ENCODE results near the gene SHISA9.

The SHISA9 gene

DNA sequence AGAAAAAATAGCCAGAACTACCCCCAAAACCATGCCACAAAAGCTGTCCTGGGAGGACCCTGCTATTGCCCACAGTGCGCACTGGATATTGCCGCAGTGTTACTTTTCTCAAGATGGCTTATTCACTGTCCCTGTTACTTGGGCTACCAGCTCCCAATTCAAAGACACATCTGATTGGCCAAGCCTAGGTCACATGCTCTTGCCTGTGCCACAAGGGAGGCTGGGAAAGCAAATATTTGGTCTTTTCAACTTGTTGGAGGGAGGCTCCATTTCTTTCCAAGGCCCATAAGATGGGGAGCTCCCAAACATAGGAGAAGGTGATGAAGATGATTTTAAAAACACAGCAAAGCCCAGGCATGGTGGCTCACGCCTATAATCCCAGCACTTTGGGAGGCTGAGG lies 257.0 kb downstream of the SHISA9 start:
- H3K4me1 ChIP-seq (ENCODE audit: control insufficient read depth in 1 of 2, insufficient read depth in 2 of 2, low read length in 2 of 2): peaks cover 0 to 2% of the 10 kb centered on the region in 2 experiments
- WGBS (ENCODE audit: extremely low coverage, insufficient coverage, insufficient read length): no CpG with 5 or more reads among the region's 3 CpGs
- no peak overlapping the region for H3K18ac ChIP-seq (ENCODE audit: low read length)
- no peak overlapping the region for H3K27ac ChIP-seq (ENCODE audit: low read depth, low read length)
- no peaks in the 10 kb centered on the region for H3K79me1 ChIP-seq (ENCODE audit: low read length)
- no peak overlapping the region for H4K12ac ChIP-seq (ENCODE audit: low read depth, low read length)
- H2BK12ac ChIP-seq (ENCODE audit: low read length): no peak overlapping the region
- no peak overlapping the region for H3K4me3 ChIP-seq (ENCODE audit: low read depth, low read length)
- H3K79me2 ChIP-seq (ENCODE audit: control insufficient read depth, insufficient read depth, low read length, poor library complexity): no peaks in the 10 kb centered on the region
- H3K4ac ChIP-seq (ENCODE audit: low read depth, low read length): no peak overlapping the region
- H3K23ac ChIP-seq (ENCODE audit: low read length): no peak overlapping the region
- no peak overlapping the region for H2AFZ ChIP-seq (ENCODE audit: insufficient read depth, low read length, poor library complexity)
- no peak overlapping the region for H4K8ac ChIP-seq (ENCODE audit: low read depth, low read length)
- no peaks in the 10 kb centered on the region for H3K9me3 ChIP-seq (ENCODE audit: insufficient read depth, low read depth, low read length)
- H3K4me2 ChIP-seq (ENCODE audit: low read length): no peak overlapping the region
- DNase-seq: no peak
- no peak overlapping the region for H3K9ac ChIP-seq (ENCODE audit: low read length)
- no peaks in the 10 kb centered on the region for H3K27me3 ChIP-seq (ENCODE audit: insufficient read depth, low read length)
- H4K91ac ChIP-seq (ENCODE audit: low read depth, low read length): no peak overlapping the region
- no peaks in the 10 kb centered on the region for H3K36me3 ChIP-seq (ENCODE audit: control insufficient read depth in 1 of 2, insufficient read depth in 2 of 2, low read length in 2 of 2)
- no peak overlapping the region for H2AK5ac ChIP-seq (ENCODE audit: low read length)
- no peak overlapping the region for H2BK120ac ChIP-seq (ENCODE audit: insufficient read depth, low read length, poor library complexity)
- H3K14ac ChIP-seq (ENCODE audit: low read length): no peak overlapping the region
- no peak overlapping the region for H2BK5ac ChIP-seq (ENCODE audit: low read depth, low read length, poor library complexity)

DNA sequence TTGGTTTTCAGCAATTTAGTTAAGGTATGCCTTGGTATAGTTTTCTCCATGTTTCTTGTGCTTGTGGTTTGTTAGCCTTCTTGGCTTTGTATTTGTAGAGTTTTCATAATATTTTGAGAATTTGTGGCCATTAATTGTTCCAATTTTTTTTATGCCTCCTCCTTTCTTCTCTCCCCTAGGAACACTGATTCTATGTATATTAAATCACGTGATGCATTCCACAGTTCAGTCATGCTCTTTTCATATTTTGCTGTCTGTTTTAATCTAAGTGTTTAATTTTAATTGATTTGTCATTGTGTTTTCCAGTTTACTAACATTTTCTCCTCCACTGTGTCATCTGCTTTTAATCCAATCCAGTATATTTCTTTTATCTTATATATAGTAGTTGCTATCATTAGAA lies 263.6 kb downstream of the SHISA9 start:
- Histone ChIP-seq H3K79me2 (ENCODE audit: control insufficient read depth, insufficient read depth, low read length, poor library complexity) (no peaks in the 10 kb centered on the region), H2BK5ac (ENCODE audit: low read depth, low read length, poor library complexity) (no peak overlapping the region), H3K4me2 (ENCODE audit: low read length) (no peak overlapping the region), H4K8ac (ENCODE audit: low read depth, low read length) (no peak overlapping the region), H3K4me1 (ENCODE audit: control insufficient read depth in 1 of 2, insufficient read depth in 2 of 2, low read length in 2 of 2) (no peaks in the 10 kb centered on the region), H4K91ac (ENCODE audit: low read depth, low read length) (no peak overlapping the region), H3K4me3 (ENCODE audit: low read depth, low read length) (no peak overlapping the region), H3K18ac (ENCODE audit: low read length) (no peak overlapping the region), H3K27ac (ENCODE audit: low read depth, low read length) (no peak overlapping the region), H3K9me3 (ENCODE audit: insufficient read depth, low read depth, low read length) (peaks cover 3% of the 10 kb centered on the region), H2AFZ (ENCODE audit: insufficient read depth, low read length, poor library complexity) (no peak overlapping the region), H3K23ac (ENCODE audit: low read length) (no peak overlapping the region), H3K79me1 (ENCODE audit: low read length) (no peaks in the 10 kb centered on the region), H2BK12ac (ENCODE audit: low read length) (no peak overlapping the region), H3K27me3 (ENCODE audit: insufficient read depth, low read length) (no peaks in the 10 kb centered on the region), H2BK120ac (ENCODE audit: insufficient read depth, low read length, poor library complexity) (no peak overlapping the region), H3K36me3 (ENCODE audit: control insufficient read depth in 1 of 2, insufficient read depth in 2 of 2, low read length in 2 of 2) (no peaks in the 10 kb centered on the region), H3K14ac (ENCODE audit: low read length) (no peak overlapping the region), H3K9ac (ENCODE audit: low read length) (no peak overlapping the region), H2AK5ac (ENCODE audit: low read length) (no peak overlapping the region), H4K12ac (ENCODE audit: low read depth, low read length) (no peak overlapping the region), H3K4ac (ENCODE audit: low read depth, low read length) (no peak overlapping the region)
- WGBS (ENCODE audit: extremely low coverage, insufficient coverage, insufficient read length): no CpG with 5 or more reads among the region's 1 CpG
- no peak for DNase-seq

DNA sequence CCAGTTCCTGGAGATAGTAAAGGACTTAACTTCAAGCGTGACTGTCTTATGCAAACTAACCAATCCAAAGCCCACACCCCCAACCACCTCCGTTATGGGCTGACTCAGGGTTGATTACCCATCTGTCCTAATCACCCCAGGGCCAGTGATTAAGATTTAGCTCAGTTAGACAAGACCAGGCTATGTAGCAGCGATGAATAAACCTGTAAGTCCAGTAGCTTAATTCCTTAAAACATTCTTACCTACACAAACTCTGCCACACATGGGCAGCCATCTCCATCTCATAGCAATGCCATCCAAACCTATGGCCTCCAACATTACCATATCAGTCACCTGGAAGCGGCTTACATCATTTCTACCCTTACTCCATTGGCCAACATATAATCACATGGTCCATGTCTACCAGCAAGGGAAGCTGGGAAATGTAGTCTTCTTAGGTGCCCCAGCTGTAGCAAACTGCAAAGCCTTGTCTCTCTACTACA lies 266.7 kb downstream of the SHISA9 start:
- Histone ChIP-seq H3K79me1 (ENCODE audit: low read length) (no peaks in the 10 kb centered on the region), H3K79me2 (ENCODE audit: control insufficient read depth, insufficient read depth, low read length, poor library complexity) (no peaks in the 10 kb centered on the region), H2BK120ac (ENCODE audit: insufficient read depth, low read length, poor library complexity) (no peak overlapping the region), H3K9me3 (ENCODE audit: insufficient read depth, low read depth, low read length) (peaks cover 3% of the 10 kb centered on the region), H3K4me3 (ENCODE audit: low read depth, low read length) (no peak overlapping the region), H2BK12ac (ENCODE audit: low read length) (no peak overlapping the region), H3K36me3 (ENCODE audit: control insufficient read depth in 1 of 2, insufficient read depth in 2 of 2, low read length in 2 of 2) (no peaks in the 10 kb centered on the region), H4K91ac (ENCODE audit: low read depth, low read length) (no peak overlapping the region), H3K4me1 (ENCODE audit: control insufficient read depth in 1 of 2, insufficient read depth in 2 of 2, low read length in 2 of 2) (no peaks in the 10 kb centered on the region), H3K18ac (ENCODE audit: low read length) (no peak overlapping the region), H3K23ac (ENCODE audit: low read length) (no peak overlapping the region), H4K8ac (ENCODE audit: low read depth, low read length) (no peak overlapping the region), H2BK5ac (ENCODE audit: low read depth, low read length, poor library complexity) (no peak overlapping the region), H3K4me2 (ENCODE audit: low read length) (no peak overlapping the region), H4K12ac (ENCODE audit: low read depth, low read length) (no peak overlapping the region), H3K9ac (ENCODE audit: low read length) (no peak overlapping the region), H3K4ac (ENCODE audit: low read depth, low read length) (no peak overlapping the region), H2AK5ac (ENCODE audit: low read length) (no peak overlapping the region), H3K27me3 (ENCODE audit: insufficient read depth, low read length) (no peaks in the 10 kb centered on the region), H3K27ac (ENCODE audit: low read depth, low read length) (no peak overlapping the region), H2AFZ (ENCODE audit: insufficient read depth, low read length, poor library complexity) (no peak overlapping the region), H3K14ac (ENCODE audit: low read length) (no peak overlapping the region)
- WGBS (ENCODE audit: extremely low coverage, insufficient coverage, insufficient read length): no CpG with 5 or more reads among the region's 4 CpGs
- DNase-seq: no peak

DNA sequence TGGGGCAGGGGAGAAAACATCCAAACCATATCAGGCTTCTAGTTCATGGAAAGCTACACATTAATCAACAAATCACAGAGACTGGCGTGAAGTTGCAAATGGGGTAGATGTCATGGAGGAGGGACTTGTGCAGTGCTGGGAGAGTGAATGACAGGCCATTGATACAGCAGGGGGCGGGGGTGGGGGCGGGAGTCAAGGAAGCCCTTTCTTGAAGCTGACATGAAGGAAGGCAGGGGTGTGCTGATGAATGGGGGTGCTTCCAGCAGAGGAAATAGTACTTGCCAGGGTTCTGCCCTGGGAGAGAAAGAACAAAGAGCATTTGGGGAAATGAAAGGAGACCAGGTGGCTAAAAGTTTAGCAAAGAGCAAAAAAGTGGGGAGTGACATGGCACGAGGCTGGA lies 269.9 kb downstream of the SHISA9 start:
- no peak overlapping the region for H3K27ac ChIP-seq (ENCODE audit: low read depth, low read length)
- H2AFZ ChIP-seq (ENCODE audit: insufficient read depth, low read length, poor library complexity): no peak overlapping the region
- no peak overlapping the region for H3K4ac ChIP-seq (ENCODE audit: low read depth, low read length)
- no CpG with 5 or more reads among the region's 4 CpGs for WGBS (ENCODE audit: extremely low coverage, insufficient coverage, insufficient read length)
- no peak overlapping the region for H3K23ac ChIP-seq (ENCODE audit: low read length)
- no peaks in the 10 kb centered on the region for H3K79me2 ChIP-seq (ENCODE audit: control insufficient read depth, insufficient read depth, low read length, poor library complexity)
- H3K79me1 ChIP-seq (ENCODE audit: low read length): no peaks in the 10 kb centered on the region
- no peak overlapping the region for H3K4me3 ChIP-seq (ENCODE audit: low read depth, low read length)
- no peaks in the 10 kb centered on the region for H3K27me3 ChIP-seq (ENCODE audit: insufficient read depth, low read length)
- no peak overlapping the region for H2AK5ac ChIP-seq (ENCODE audit: low read length)
- no peak overlapping the region for H4K91ac ChIP-seq (ENCODE audit: low read depth, low read length)
- no peak overlapping the region for H3K9ac ChIP-seq (ENCODE audit: low read length)
- H3K14ac ChIP-seq (ENCODE audit: low read length): no peak overlapping the region
- no peak overlapping the region for H4K8ac ChIP-seq (ENCODE audit: low read depth, low read length)
- H2BK120ac ChIP-seq (ENCODE audit: insufficient read depth, low read length, poor library complexity): no peak overlapping the region
- no peak overlapping the region for H4K12ac ChIP-seq (ENCODE audit: low read depth, low read length)
- no peaks in the 10 kb centered on the region for H3K36me3 ChIP-seq (ENCODE audit: control insufficient read depth in 1 of 2, insufficient read depth in 2 of 2, low read length in 2 of 2)
- peaks cover 3% of the 10 kb centered on the region for H3K9me3 ChIP-seq (ENCODE audit: insufficient read depth, low read depth, low read length)
- no peak overlapping the region for H2BK12ac ChIP-seq (ENCODE audit: low read length)
- no peak overlapping the region for H2BK5ac ChIP-seq (ENCODE audit: low read depth, low read length, poor library complexity)
- H3K4me1 ChIP-seq (ENCODE audit: control insufficient read depth in 1 of 2, insufficient read depth in 2 of 2, low read length in 2 of 2): no peaks in the 10 kb centered on the region
- H3K4me2 ChIP-seq (ENCODE audit: low read length): no peak overlapping the region
- DNase-seq: no peak
- no peak overlapping the region for H3K18ac ChIP-seq (ENCODE audit: low read length)

Measured in trophoblast cell (in vitro differentiated cells and primary cell).